H9 (cell line): ENCODE data around the gene CCDC38. TPM values are rescaled to one million over a fixed set of nuclear protein-coding genes. Genes with fewer than 3 reads are reported as not detected.

Experiments used
- DNase-seq: peaks from one replicate; pipeline ENCODE4 v3.0.0-alpha.2; 2017
- H2AFZ ChIP-seq: one replicate; pipeline ENCODE4 v1.6.1; 2013; ENCODE audit warnings: mild to moderate bottlenecking, low read length, control low read depth, moderate library complexity
- H2AK5ac ChIP-seq: 2 replicates; pipeline ENCODE4 v1.6.1; 2013; ENCODE audit warnings: low read length, control low read depth, mixed read lengths; ENCODE audit not compliant: insufficient read length
- H2BK120ac ChIP-seq: one replicate; pipeline ENCODE4 v1.6.1; 2013; ENCODE audit warnings: low read depth, mild to moderate bottlenecking, low read length, control low read depth, inconsistent platforms; ENCODE audit not compliant: poor library complexity, severe bottlenecking
- H2BK12ac ChIP-seq: 2 replicates; pipeline ENCODE4 v1.6.1; 2013; ENCODE audit warnings: low read length, control low read depth, mixed read lengths, low read depth; ENCODE audit not compliant: insufficient read length
- H2BK15ac ChIP-seq: 2 replicates; pipeline ENCODE4 v1.6.1; 2013; ENCODE audit warnings: low read depth, low read length, control low read depth
- H2BK20ac ChIP-seq: one replicate; pipeline ENCODE4 v1.6.1; 2013; ENCODE audit warnings: low read depth, mild to moderate bottlenecking, low read length, control low read depth, inconsistent platforms; ENCODE audit not compliant: poor library complexity, severe bottlenecking
- H2BK5ac ChIP-seq: 2 replicates; pipeline ENCODE4 v1.6.1; 2013; ENCODE audit warnings: low read length, control low read depth, mixed read lengths; ENCODE audit not compliant: insufficient read length
- H3K14ac ChIP-seq: 2 replicates; pipeline ENCODE4 v1.6.1; 2013; ENCODE audit warnings: low read length, control low read depth; ENCODE audit not compliant: insufficient read depth
- H3K18ac ChIP-seq: 2 replicates; pipeline ENCODE4 v1.6.1; 2013; ENCODE audit warnings: low read depth, mild to moderate bottlenecking, mixed read lengths, low read length, control low read depth; ENCODE audit not compliant: insufficient read length
- H3K23ac ChIP-seq: 2 replicates; pipeline ENCODE4 v1.6.1; 2013; ENCODE audit warnings: low read length, control low read depth, mixed read lengths, low read depth; ENCODE audit not compliant: insufficient read length
- H3K23me2 ChIP-seq: 2 replicates; pipeline ENCODE4 v1.6.1; 2013; ENCODE audit warnings: low read depth, mild to moderate bottlenecking, mixed read lengths, low read length, control low read depth; ENCODE audit not compliant: insufficient read length, poor library complexity, severe bottlenecking
- H3K27ac ChIP-seq: 2 replicates; pipeline ENCODE4 v1.5.1; 2013; ENCODE audit warnings: low read length, control low read depth, mixed read lengths, low read depth; ENCODE audit not compliant: insufficient read length
- H3K27me3 ChIP-seq: 2 replicates; pipeline ENCODE4 v1.6.1; 2013; ENCODE audit warnings: low read length, control low read depth, inconsistent platforms; ENCODE audit not compliant: insufficient read depth
- H3K4ac ChIP-seq: 2 replicates; pipeline ENCODE4 v1.6.1; 2013; ENCODE audit warnings: low read depth, mild to moderate bottlenecking, control low read depth, inconsistent platforms, low read length, moderate library complexity
- H3K4me1 ChIP-seq: 2 replicates; pipeline ENCODE4 v1.6.1; 2013; ENCODE audit warnings: low read length, control low read depth, inconsistent platforms; ENCODE audit not compliant: insufficient read depth
- H3K4me2 ChIP-seq: 2 replicates; pipeline ENCODE4 v1.6.1; 2013; ENCODE audit warnings: low read length, control low read depth, mixed read lengths; ENCODE audit not compliant: insufficient read length, insufficient read depth
- H3K56ac ChIP-seq: 2 replicates; pipeline ENCODE4 v1.6.1; 2013; ENCODE audit warnings: low read depth, mild to moderate bottlenecking, mixed read lengths, low read length, control low read depth; ENCODE audit not compliant: insufficient read length
- H3K79me1 ChIP-seq: 2 replicates; pipeline ENCODE4 v1.6.1; 2013; ENCODE audit warnings: low read depth, mild to moderate bottlenecking, moderate library complexity, low read length, control low read depth, inconsistent platforms; ENCODE audit not compliant: insufficient read depth, poor library complexity, severe bottlenecking
- H3K79me2 ChIP-seq: 2 replicates; pipeline ENCODE4 v1.6.1; 2013; ENCODE audit warnings: low read length, control low read depth, inconsistent platforms; ENCODE audit not compliant: insufficient read depth
- H3K9ac ChIP-seq: 2 replicates; pipeline ENCODE4 v1.6.1; 2013; ENCODE audit warnings: low read length, control low read depth, mixed read lengths; ENCODE audit not compliant: insufficient read length; ENCODE audit errors: extremely low read depth
- H3K9me3 ChIP-seq: one replicate; pipeline ENCODE4 v1.6.1; 2013; ENCODE audit warnings: low read depth, low read length, inconsistent platforms; ENCODE audit not compliant: control insufficient read depth
- H3T11ph ChIP-seq: one replicate; pipeline ENCODE4 v1.6.1; 2013; ENCODE audit warnings: mild to moderate bottlenecking, low read length, control low read depth, inconsistent platforms
- H4K20me1 ChIP-seq: one replicate; pipeline ENCODE4 v1.6.1; 2013; ENCODE audit not compliant: control insufficient read depth, insufficient read length, insufficient read depth
- H4K5ac ChIP-seq: 2 replicates; pipeline ENCODE4 v1.6.1; 2013; ENCODE audit warnings: low read depth, mild to moderate bottlenecking, mixed read lengths, low read length, control low read depth; ENCODE audit not compliant: insufficient read length
- H4K8ac ChIP-seq: replicated peaks from 2 replicates; pipeline ENCODE4 v1.6.1; 2013; ENCODE audit warnings: low read length, control low read depth, mixed read lengths, low read depth; ENCODE audit not compliant: insufficient read length
- H4K91ac ChIP-seq: 2 replicates; pipeline ENCODE4 v1.6.1; 2013; ENCODE audit warnings: low read depth, mild to moderate bottlenecking, moderate library complexity, mixed read lengths, low read length, control low read depth; ENCODE audit not compliant: insufficient read length
- H3K27ac Mint-ChIP-seq, 3 experiments: 2 replicates in 2 of 3; 3 replicates in 1 of 3; pipeline ENCODE4 v1.8.0; 2020 to 2021; ENCODE audit warnings: mixed read lengths in 3 of 3, mild to moderate bottlenecking in 1 of 3, moderate library complexity in 1 of 3
- H3K27me3 Mint-ChIP-seq: 2 replicates; pipeline ENCODE4 v1.8.0; 2021; ENCODE audit warnings: low read depth, mild to moderate bottlenecking, moderate library complexity, mixed read lengths
- H3K36me3 Mint-ChIP-seq, 3 experiments: 2 replicates in 2 of 3; 3 replicates in 1 of 3; pipeline ENCODE4 v1.8.0; 2020 to 2021; ENCODE audit warnings: low read depth in 3 of 3, mixed read lengths in 3 of 3; ENCODE audit not compliant: insufficient read depth in 1 of 3
- H3K4me1 Mint-ChIP-seq, 2 experiments: 2 replicates each; pipeline ENCODE4 v1.8.0; 2020; ENCODE audit warnings: mixed read lengths in 2 of 2
- H3K4me3 Mint-ChIP-seq, 2 experiments: 2 replicates in 1 of 2; 3 replicates in 1 of 2; pipeline ENCODE4 v1.8.0; 2020 to 2021; ENCODE audit warnings: mild to moderate bottlenecking in 2 of 2, mixed read lengths in 2 of 2, moderate library complexity in 1 of 2
- H3K9me3 Mint-ChIP-seq, 2 experiments: 2 replicates in 1 of 2; 3 replicates in 1 of 2; pipeline ENCODE4 v1.8.0; 2020; ENCODE audit warnings: mild to moderate bottlenecking in 2 of 2, mixed read lengths in 2 of 2, moderate library complexity in 1 of 2
- WGBS: extraction: QIAGEN DNeasy Blood & Tissue Kit; methylation state at CpG from one replicate; pipeline ENCODE4 v1.1.7; 2013; ENCODE audit warnings: missing lambda C conversion rate, low lambda C conversion rate, mixed read lengths; ENCODE audit not compliant: insufficient read length; ENCODE audit errors: extremely low coverage; 5-methylcytosine and 5-hydroxymethylcytosine counted together
- total RNA-seq: library from RNA; stranded (reverse); gene quantifications from 2 replicates; pipeline ENCODE4 v1.2.1, GENCODE V29; 2021
- TF ChIP-seq, protein P1 (sequence below): fragments of 200-600 bp; sonication (generic); conservative IDR thresholded peaks from 3 replicates; pipeline ENCODE4 v1.8.0; 2021; ENCODE audit warnings: antibody characterized with exemption, mild to moderate bottlenecking

Gene CCDC38
- total RNA-seq, 1 experiment from 2014 or later: not detected

- H3K27me3 Mint-ChIP-seq: no peaks in the 10 kb centered on the region
- Histone ChIP-seq H3K18ac (no peak overlapping the region), H3K4ac (no peak overlapping the region), H4K5ac (no peak overlapping the region), H3K4me2 (no peak overlapping the region), H3K14ac (no peak overlapping the region), H3K27ac (no peak overlapping the region), H3K56ac (no peak overlapping the region), H2AK5ac (no peak overlapping the region), H2BK12ac (no peak overlapping the region), H3T11ph (no peak overlapping the region), H3K23me2 (no peaks in the 10 kb centered on the region), H3K79me2 (no peaks in the 10 kb centered on the region), H3K79me1 (no peaks in the 10 kb centered on the region), H2BK5ac (no peak overlapping the region), H4K91ac (no peak overlapping the region), H2AFZ (no peak overlapping the region), H3K9me3 (no peaks in the 10 kb centered on the region), H2BK120ac (no peak overlapping the region), H3K9ac (no peak overlapping the region), H2BK15ac (no peak overlapping the region), H4K8ac (no peak overlapping the region), H3K4me1 (no peaks in the 10 kb centered on the region; the same call in 1 of the 2 replicates), H3K23ac (no peak overlapping the region), H4K20me1 (no peaks in the 10 kb centered on the region), H3K27me3 (no peaks in the 10 kb centered on the region), H2BK20ac (no peak overlapping the region)
- H3K4me1 Mint-ChIP-seq: peaks cover 10 to 13% of the 10 kb centered on the region in 2 experiments
- no peak for DNase-seq
- H3K36me3 Mint-ChIP-seq: peaks cover 0 to 11% (median 6%) of the 10 kb centered on the region in 3 experiments; a peak in 5 of 7 replicates
- peaks cover 6 to 7% of the 10 kb centered on the region in 2 experiments; a peak in 4 of 5 replicates for H3K9me3 Mint-ChIP-seq
- WGBS: no CpG with 5 or more reads among the region's 7 CpGs
- no peak overlapping the region for H3K27ac Mint-ChIP-seq
- TF ChIP-seq, protein P1, sequence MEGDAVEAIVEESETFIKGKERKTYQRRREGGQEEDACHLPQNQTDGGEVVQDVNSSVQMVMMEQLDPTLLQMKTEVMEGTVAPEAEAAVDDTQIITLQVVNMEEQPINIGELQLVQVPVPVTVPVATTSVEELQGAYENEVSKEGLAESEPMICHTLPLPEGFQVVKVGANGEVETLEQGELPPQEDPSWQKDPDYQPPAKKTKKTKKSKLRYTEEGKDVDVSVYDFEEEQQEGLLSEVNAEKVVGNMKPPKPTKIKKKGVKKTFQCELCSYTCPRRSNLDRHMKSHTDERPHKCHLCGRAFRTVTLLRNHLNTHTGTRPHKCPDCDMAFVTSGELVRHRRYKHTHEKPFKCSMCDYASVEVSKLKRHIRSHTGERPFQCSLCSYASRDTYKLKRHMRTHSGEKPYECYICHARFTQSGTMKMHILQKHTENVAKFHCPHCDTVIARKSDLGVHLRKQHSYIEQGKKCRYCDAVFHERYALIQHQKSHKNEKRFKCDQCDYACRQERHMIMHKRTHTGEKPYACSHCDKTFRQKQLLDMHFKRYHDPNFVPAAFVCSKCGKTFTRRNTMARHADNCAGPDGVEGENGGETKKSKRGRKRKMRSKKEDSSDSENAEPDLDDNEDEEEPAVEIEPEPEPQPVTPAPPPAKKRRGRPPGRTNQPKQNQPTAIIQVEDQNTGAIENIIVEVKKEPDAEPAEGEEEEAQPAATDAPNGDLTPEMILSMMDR: no peak
- H3K4me3 Mint-ChIP-seq: no peak overlapping the region
Measured at GRCh38 chr12:95966287-95966870, 24.0 kb upstream of the CCDC38 start.
